ENCODE results near the gene PIGQ.
"Not testable (repeated sequence)": the region's sequence is repeated elsewhere in the genome, so short reads cannot be mapped to it uniquely, and the experiment has no call there.

The PIGQ gene

DNA sequence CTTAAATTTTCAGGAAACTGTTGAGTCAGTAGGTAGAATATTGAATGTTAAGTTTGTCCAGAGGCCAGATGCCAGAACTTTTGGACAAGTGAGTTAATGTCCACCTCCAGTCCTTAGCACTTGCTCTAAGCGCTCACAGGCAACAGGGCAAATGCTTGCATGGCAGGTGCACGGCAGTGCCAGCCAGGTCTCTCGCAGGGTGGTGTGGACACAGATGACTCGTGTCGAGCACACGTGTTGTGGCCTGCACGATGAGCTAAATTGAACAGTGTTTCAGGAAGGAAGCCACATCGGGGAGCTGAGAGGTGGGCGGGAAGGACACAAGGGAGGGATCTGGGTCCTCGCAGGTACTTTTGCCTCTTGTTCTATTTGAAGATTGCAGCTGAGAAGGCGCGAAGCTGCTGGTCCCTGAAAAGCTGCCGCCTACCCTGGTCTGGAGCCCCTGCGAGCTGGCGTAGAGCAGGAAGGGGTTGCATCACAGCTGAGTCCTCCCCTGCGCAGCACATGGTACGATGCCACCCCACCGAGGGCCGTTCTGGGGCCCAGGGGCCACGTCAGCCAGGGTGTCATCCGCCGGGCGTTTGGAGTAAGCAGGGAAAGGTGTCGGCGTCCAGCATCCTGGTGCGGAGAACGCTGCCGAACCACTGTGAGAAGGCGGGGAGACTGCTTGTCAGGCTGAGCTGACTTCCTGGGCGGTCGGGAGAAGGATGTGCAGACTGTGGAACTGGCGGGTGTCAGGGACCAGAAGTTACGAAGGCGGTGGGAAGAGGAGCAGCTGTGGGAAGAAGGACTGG, 26.4 kb downstream of the PIGQ start:
- Histone ChIP-seq H3K36me3 (ENCODE audit: control insufficient read depth, insufficient read depth, low read length) (no peaks in the 10 kb centered on the region), H3K9ac (no peak overlapping the region), H3K4me2 (ENCODE audit: low read length) (no peak overlapping the region), H3K27me3 (ENCODE audit: control insufficient read depth, insufficient read depth, low read length) (no peaks in the 10 kb centered on the region), H2AFZ (no peak overlapping the region), H3K4me3 (ENCODE audit: low read depth, low read length) (no peak overlapping the region), H3K27ac (no peak overlapping the region), H3K4me1 (peaks cover 12% of the 10 kb centered on the region), H3K79me2 (peaks cover 37% of the 10 kb centered on the region), H3K9me3 (ENCODE audit: control insufficient read depth, low read length) (no peaks in the 10 kb centered on the region)
- TF ChIP-seq, protein P1, sequence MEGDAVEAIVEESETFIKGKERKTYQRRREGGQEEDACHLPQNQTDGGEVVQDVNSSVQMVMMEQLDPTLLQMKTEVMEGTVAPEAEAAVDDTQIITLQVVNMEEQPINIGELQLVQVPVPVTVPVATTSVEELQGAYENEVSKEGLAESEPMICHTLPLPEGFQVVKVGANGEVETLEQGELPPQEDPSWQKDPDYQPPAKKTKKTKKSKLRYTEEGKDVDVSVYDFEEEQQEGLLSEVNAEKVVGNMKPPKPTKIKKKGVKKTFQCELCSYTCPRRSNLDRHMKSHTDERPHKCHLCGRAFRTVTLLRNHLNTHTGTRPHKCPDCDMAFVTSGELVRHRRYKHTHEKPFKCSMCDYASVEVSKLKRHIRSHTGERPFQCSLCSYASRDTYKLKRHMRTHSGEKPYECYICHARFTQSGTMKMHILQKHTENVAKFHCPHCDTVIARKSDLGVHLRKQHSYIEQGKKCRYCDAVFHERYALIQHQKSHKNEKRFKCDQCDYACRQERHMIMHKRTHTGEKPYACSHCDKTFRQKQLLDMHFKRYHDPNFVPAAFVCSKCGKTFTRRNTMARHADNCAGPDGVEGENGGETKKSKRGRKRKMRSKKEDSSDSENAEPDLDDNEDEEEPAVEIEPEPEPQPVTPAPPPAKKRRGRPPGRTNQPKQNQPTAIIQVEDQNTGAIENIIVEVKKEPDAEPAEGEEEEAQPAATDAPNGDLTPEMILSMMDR (IDR thresholded peaks at IDR 0.05) = no peak

- no peak overlapping the region for H2AFZ ChIP-seq
- no peaks in the 10 kb centered on the region for H3K36me3 ChIP-seq (ENCODE audit: control insufficient read depth, insufficient read depth, low read length)
- H3K9me3 ChIP-seq (ENCODE audit: control insufficient read depth, low read length) = no peaks in the 10 kb centered on the region
- peaks cover 37% of the 10 kb centered on the region for H3K79me2 ChIP-seq
- H3K4me3 ChIP-seq (ENCODE audit: low read depth, low read length) = no peak overlapping the region
- TF ChIP-seq, protein P1 (IDR thresholded peaks at IDR 0.05) = no peak
- H3K4me2 ChIP-seq (ENCODE audit: low read length) = no peak overlapping the region
- H3K27me3 ChIP-seq (ENCODE audit: control insufficient read depth, insufficient read depth, low read length) = no peaks in the 10 kb centered on the region
- H3K27ac ChIP-seq = no peak overlapping the region
- H3K4me1 ChIP-seq = peaks cover 12% of the 10 kb centered on the region
- no peak overlapping the region for H3K9ac ChIP-seq
These were observed 26.9 kb downstream of the PIGQ start for GRCh38 chr16:596736-597060.

DNA sequence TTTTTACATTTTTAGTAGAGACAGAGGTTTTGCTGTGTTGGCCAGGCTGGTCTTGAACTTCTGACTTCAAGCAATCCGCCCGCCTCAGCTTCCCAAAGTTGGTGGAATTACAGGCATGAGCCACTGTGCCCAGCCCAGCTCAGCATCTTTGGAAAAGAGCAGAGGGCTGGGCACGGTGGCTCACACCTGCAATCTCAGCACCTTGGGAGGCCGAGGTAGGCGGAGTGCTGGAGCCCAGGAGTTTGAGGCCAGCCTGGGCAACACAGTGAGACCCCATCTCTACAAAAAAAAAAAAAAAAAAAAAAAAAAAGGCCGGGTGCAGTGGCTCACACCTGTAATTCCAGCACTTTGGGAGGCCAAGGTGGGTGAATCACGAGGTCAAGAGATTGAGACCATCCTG, 27.9 kb downstream of the PIGQ start:
- H3K9ac ChIP-seq; H3K4me3 ChIP-seq (ENCODE audit: low read depth, low read length); H3K27ac ChIP-seq; H3K36me3 ChIP-seq (ENCODE audit: control insufficient read depth, insufficient read depth, low read length); H3K27me3 ChIP-seq (ENCODE audit: control insufficient read depth, insufficient read depth, low read length); H3K4me2 ChIP-seq (ENCODE audit: low read length); H2AFZ ChIP-seq; H3K9me3 ChIP-seq (ENCODE audit: control insufficient read depth, low read length): not testable (repeated sequence)
- Histone ChIP-seq H3K79me2 (peaks cover 37% of the 10 kb centered on the region), H3K4me1 (peaks cover 12% of the 10 kb centered on the region)

DNA sequence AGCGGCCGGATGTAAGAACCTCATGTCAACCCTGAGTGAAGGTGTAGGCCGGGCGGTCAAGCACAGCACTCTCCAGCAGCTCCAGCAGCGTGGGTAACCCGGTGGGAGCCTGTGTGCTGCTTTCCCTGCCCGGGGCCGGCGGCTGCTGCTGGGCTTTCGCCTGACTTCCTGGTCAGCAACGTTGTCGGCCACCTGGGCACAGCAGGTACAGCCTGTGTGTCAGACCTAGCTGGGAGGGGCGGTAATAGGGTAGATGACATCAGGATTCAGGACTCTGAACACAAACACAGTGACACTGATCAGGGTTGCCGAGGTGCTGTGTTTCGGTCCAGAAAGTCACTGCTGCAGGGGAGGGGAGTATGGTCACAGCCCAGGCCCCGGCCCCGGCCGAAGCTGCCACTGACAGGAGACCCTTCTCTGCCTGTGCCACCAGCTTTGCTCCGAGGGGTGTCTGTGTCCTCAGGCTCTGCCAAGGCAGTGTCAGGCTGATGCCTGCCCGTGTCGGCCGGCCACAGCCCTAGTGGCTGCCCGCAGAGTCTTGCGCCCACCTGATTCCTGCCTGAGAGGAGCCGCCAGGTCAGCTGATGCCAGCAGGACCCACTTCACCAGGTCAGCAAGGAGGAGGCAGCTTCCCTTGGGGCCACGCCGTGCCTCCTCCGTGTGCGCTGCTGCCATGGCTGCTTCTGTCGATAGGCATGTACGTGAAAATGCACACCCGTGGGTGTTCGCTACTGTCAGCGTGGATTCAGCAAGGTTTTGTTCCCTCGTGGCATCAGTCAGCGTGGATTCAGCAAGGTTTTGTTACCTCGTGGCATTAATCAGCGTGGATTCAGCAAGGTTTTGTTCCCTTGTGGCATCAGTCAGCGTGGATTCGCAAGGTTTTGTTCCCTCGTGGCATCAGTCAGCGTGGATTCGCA, 29.3 kb downstream of the PIGQ start:
- Histone ChIP-seq H3K9me3 (ENCODE audit: control insufficient read depth, low read length) (no peaks in the 10 kb centered on the region), H3K36me3 (ENCODE audit: control insufficient read depth, insufficient read depth, low read length) (no peaks in the 10 kb centered on the region), H3K4me2 (ENCODE audit: low read length) (no peak overlapping the region), H3K9ac (no peak overlapping the region), H2AFZ (no peak overlapping the region), H3K4me1 (no peaks in the 10 kb centered on the region), H3K4me3 (ENCODE audit: low read depth, low read length) (no peak overlapping the region), H3K27ac (no peak overlapping the region), H3K27me3 (ENCODE audit: control insufficient read depth, insufficient read depth, low read length) (no peaks in the 10 kb centered on the region), H3K79me2 (peaks cover 38% of the 10 kb centered on the region)
- TF ChIP-seq, protein P1 (IDR thresholded peaks at IDR 0.05) = no peak

GRCh38 chr16:600781-601180, 31.0 kb downstream of the PIGQ start:
- Histone ChIP-seq H2AFZ (no peak overlapping the region), H3K4me2 (ENCODE audit: low read length) (no peak overlapping the region)
- TF ChIP-seq, protein P1 (IDR thresholded peaks at IDR 0.05) = no peak

More at GRCh38 chr16:600781-601180, 31.0 kb downstream of the PIGQ start:
- no peaks in the 10 kb centered on the region for H3K27me3 ChIP-seq (ENCODE audit: control insufficient read depth, insufficient read depth, low read length)
- H3K4me1 ChIP-seq = no peaks in the 10 kb centered on the region
- H3K36me3 ChIP-seq (ENCODE audit: control insufficient read depth, insufficient read depth, low read length) = no peaks in the 10 kb centered on the region
- no peaks in the 10 kb centered on the region for H3K9me3 ChIP-seq (ENCODE audit: control insufficient read depth, low read length)
- no peak overlapping the region for H3K9ac ChIP-seq
- no peak overlapping the region for H3K27ac ChIP-seq
- peaks cover 48% of the 10 kb centered on the region for H3K79me2 ChIP-seq
- H3K4me3 ChIP-seq (ENCODE audit: low read depth, low read length) = no peak overlapping the region

Measured in parathyroid adenoma (tissue), 2 donors.